GM06990 (cell line): Measurements from ENCODE around the gene MT1X.

ENCODE experiments used
- DNase-seq: peaks from one replicate; pipeline ENCODE4 v3.0.0-alpha.2; 2011; ENCODE audit not compliant: insufficient read length; ENCODE audit errors: extremely low read depth
- H3K27me3 ChIP-seq: replicated peaks from 2 replicates; pipeline ENCODE4 v1.6.0; 2011; ENCODE audit warnings: low read length; ENCODE audit not compliant: control insufficient read depth, insufficient read depth
- H3K36me3 ChIP-seq: 2 replicates; pipeline ENCODE4 v1.5.1; 2011; ENCODE audit warnings: low read length; ENCODE audit not compliant: control insufficient read depth, insufficient read depth
- H3K4me3 ChIP-seq: replicated peaks from 2 replicates; pipeline ENCODE4 v1.5.1; 2011; ENCODE audit warnings: low read depth, mild to moderate bottlenecking, control low read depth, low read length
- CTCF ChIP-seq: IDR thresholded peaks from 2 replicates; pipeline ENCODE4 v1.5.1; 2011; ENCODE audit warnings: low read length, control low read depth, mild to moderate bottlenecking, inconsistent platforms; ENCODE audit not compliant: insufficient read depth, poor library complexity, severe bottlenecking

MT1X gene

GRCh38 chr16:56636616-56637413 is 45.5 kb upstream of the MT1X start:
- peaks cover 12% of the 10 kb centered on the region for H3K27me3 ChIP-seq
- no peak for DNase-seq
- no peaks in the 10 kb centered on the region for H3K36me3 ChIP-seq
- no peak for TF ChIP-seq CTCF
- no peak overlapping the region for H3K4me3 ChIP-seq

DNA sequence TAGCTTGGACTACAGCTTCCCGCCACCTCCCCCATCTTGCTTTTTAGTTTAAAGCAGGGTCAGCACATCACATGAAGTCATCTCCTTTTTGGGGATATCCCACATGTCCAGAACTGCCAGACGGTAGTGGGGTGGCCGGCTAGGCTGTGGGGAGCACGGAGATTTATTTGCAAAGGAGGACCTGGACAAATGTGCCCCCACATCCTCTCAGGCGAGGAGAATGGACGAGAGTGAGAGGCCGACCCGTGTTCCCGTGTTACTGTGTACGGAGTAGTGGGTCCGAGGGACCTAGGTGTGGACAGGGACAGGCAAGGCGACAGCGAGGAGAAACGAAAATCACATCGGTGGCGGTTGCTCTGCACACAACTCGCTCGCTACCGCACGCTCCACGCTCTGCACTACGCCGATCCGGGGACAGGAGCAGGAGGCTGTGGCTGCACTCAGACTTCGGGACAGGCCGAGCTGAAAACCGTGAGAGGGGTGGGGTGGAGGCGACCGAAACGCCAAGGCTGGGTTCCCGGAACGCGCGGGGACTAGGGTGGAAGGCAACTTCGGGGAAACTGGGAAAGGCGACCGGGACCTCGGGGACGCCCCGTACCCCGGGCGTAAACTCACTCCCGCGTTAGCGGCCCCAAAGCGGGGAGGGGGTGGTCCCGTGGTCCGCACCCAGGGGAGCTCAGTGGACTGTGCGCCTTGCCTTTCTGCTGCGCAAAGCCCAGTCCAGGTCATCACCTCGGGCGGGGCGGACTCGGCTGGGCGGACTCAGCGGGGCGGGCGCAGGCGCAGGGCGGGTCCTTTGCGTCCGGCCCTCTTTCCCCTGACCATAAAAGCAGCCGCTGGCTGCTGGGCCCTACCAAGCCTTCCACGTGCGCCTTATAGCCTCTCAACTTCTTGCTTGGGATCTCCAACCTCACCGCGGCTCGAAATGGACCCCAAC is 44.2 kb upstream of the MT1X start, which contains the start of gene MT1A:
Gene MT1A (plus strand): TSS at position 853 of the 937 bp plus-strand sequence. CDS start 73 bp downstream, at position 926.
- H3K4me3 ChIP-seq = no peak within 1 kb of the TSS; the same call in 1 of the 2 replicates
- no peak for DNase-seq
- TF ChIP-seq CTCF = no peak
- peaks cover 12% of the 10 kb centered on the region for H3K27me3 ChIP-seq
- H3K36me3 ChIP-seq = no peaks in the 10 kb centered on the region

DNA sequence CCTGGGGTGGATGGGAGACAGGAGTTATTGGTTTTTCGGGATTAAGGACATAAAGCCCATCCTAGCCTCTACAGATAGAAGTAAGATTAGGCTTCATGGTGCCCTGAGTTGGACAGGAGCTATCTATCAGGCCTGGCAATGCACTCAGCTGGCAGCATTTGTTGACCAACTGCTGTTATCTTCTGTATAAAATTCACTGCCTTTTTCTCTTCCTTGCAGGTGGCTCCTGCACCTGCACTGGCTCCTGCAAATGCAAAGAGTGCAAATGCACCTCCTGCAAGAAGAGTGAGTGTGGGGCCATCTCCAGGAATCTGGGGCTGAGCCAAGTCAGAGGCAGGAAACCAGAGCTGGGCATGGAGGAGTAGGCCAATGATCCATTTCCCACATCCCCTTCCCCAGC is 43.2 kb upstream of the MT1X start:
- Histone ChIP-seq H3K4me3 (no peak overlapping the region), H3K36me3 (no peaks in the 10 kb centered on the region), H3K27me3 (peaks cover 11% of the 10 kb centered on the region)
- TF ChIP-seq CTCF = no peak
- no peak for DNase-seq

DNA sequence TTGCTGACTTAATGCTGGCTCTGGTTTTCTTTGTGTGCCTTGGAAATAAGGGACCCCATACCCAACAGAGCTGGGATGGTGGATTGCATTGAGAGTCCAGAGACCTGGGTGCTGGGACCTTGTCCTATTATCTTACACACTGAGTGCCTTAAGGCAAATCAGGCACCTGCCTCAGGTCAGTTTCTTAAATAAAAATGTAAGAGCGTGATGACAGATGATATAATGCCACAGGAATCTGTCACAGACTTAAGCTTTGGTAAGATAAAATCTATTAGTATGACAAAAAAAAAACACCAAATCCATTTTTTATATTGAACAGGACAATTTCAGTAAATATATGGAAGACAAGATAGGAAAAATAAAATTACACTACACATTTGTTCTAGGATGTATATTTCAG is 42.2 kb upstream of the MT1X start:
- no peaks in the 10 kb centered on the region for H3K36me3 ChIP-seq
- no peak for TF ChIP-seq CTCF
- no peak overlapping the region for H3K4me3 ChIP-seq
- peaks cover 14% of the 10 kb centered on the region for H3K27me3 ChIP-seq
- no peak for DNase-seq

GRCh38 chr16:56641166-56641565 is 41.1 kb upstream of the MT1X start:
- Histone ChIP-seq H3K27me3 (peaks cover 14% of the 10 kb centered on the region), H3K36me3 (no peaks in the 10 kb centered on the region), H3K4me3 (no peak overlapping the region)
- DNase-seq = no peak
- TF ChIP-seq CTCF = no peak
